GM12875 (cell line): ENCODE results near the gene DSPP.

Experiments used
- H3K4me3 ChIP-seq: one replicate; pipeline ENCODE4 v1.5.1; 2011; ENCODE audit warnings: low read depth, low read length, control low read depth
- TF ChIP-seq, protein P1 (sequence below): IDR thresholded peaks from 2 replicates; pipeline ENCODE4 v1.5.1; 2011; ENCODE audit warnings: low read depth, mild to moderate bottlenecking, control low read depth, inconsistent platforms, low read length, moderate library complexity, borderline replicate concordance; ENCODE audit not compliant: insufficient read depth

The DSPP gene

DNA sequence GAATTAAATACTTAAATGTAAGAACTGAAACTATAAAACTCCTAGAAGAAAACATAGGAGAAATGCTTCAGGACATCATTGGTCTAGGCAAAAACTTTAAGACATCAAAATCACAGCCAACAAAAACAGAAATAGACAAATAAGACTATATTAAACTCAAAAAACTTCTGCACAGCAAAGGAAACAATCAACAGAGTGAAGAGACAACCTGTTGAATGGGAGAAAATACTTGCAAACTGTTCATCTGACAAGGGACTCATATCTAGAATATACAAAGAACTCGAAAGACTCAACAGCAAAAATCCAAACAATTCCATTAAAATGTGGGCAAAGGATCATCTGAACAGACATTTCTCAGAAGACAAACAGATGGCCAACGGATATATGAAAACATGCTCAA lies 16.2 kb upstream of the DSPP start:
- H3K4me3 ChIP-seq: no peak overlapping the region
- TF ChIP-seq, protein P1, sequence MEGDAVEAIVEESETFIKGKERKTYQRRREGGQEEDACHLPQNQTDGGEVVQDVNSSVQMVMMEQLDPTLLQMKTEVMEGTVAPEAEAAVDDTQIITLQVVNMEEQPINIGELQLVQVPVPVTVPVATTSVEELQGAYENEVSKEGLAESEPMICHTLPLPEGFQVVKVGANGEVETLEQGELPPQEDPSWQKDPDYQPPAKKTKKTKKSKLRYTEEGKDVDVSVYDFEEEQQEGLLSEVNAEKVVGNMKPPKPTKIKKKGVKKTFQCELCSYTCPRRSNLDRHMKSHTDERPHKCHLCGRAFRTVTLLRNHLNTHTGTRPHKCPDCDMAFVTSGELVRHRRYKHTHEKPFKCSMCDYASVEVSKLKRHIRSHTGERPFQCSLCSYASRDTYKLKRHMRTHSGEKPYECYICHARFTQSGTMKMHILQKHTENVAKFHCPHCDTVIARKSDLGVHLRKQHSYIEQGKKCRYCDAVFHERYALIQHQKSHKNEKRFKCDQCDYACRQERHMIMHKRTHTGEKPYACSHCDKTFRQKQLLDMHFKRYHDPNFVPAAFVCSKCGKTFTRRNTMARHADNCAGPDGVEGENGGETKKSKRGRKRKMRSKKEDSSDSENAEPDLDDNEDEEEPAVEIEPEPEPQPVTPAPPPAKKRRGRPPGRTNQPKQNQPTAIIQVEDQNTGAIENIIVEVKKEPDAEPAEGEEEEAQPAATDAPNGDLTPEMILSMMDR: no peak

DNA sequence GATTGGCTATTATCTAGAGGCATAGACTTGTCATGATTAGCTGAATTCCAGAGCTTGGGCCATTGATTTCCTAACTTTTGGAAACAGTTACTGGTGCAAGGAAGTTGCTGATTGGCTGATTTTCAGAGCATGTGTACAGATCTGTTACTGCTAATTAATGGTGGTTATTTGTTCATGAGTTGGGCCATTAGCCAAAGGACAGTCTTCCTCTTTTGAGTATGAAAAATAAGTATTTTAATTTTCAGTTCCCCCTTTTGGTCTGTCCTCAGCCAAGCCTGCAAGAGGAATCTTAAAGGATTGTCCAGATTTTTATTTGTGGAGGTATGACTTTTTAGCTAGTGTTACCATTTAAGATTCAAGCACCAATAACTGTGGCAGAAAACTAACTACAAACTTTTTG lies 7.0 kb upstream of the DSPP start:
- TF ChIP-seq, protein P1: no peak
- H3K4me3 ChIP-seq: no peak overlapping the region

DNA sequence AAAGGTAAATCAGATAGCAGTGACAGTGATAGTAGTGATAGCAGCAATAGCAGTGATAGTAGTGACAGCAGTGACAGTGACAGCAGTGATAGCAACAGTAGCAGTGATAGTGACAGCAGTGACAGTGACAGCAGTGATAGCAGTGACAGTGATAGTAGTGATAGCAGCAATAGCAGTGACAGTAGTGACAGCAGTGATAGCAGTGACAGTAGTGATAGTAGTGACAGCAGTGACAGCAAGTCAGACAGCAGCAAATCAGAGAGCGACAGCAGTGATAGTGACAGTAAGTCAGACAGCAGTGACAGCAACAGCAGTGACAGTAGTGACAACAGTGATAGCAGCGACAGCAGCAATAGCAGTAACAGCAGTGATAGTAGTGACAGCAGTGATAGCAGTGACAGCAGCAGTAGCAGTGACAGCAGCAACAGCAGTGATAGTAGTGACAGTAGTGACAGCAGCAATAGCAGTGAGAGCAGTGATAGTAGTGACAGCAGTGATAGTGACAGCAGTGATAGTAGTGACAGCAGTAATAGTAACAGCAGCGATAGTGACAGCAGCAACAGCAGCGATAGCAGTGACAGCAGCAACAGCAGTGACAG lies 6.1 kb downstream of the DSPP start:
- no peak overlapping the region for H3K4me3 ChIP-seq

DNA sequence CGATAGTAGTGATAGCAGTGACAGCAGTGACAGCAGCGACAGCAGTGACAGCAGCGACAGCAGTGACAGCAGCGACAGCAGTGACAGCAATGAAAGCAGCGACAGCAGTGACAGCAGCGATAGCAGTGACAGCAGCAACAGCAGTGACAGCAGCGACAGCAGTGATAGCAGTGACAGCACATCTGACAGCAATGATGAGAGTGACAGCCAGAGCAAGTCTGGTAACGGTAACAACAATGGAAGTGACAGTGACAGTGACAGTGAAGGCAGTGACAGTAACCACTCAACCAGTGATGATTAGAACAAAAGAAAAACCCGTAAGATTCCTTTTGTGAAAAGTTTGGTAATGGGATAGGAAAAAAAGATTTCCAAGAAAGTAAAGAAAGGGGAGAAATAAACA lies 7.9 kb downstream of the DSPP start:
- H3K4me3 ChIP-seq: no peak overlapping the region
- TF ChIP-seq, protein P1: no peak

More for the DNA sequence above, 6.1 kb downstream of the DSPP start:
- TF ChIP-seq, protein P1: no peak

DNA sequence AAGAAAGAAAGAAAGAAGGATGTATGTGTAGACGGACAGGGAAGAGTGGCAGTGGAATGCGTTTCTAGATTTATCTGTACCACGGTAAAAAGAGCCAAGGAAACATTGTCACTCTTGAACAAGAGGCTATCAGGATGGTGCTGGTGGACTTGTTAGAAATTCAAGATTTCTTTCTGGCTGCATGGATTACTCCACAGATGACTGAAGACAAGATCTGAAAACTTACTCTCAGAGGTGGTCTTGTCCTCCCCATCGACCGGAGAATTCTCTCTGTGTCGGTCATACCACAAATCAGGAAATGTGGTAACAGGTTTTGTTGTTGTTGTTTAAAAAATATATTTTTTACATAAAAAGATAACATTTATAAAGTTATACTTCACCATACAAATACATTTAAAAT lies 11.8 kb downstream of the DSPP start:
- no peak overlapping the region for H3K4me3 ChIP-seq
- TF ChIP-seq, protein P1: no peak

DNA sequence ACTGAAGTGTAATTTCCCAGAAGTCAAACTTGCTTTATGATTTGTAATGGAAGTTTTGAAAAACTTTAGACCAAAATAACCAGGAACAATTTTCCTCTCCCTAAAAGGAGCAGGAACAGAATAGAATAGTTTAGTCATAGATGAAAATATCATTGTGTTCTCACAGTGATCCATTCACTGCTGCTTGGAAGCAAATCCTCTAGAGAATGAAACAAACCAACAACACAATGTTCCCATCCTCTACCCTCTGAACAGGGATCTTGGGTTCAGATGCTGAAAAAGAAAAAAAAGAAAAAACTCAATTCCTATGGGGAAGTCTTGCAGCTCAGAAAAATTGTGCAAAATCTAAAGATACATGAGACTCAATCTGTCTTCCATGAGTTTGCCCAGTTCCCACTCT lies 12.2 kb downstream of the DSPP start:
- H3K4me3 ChIP-seq: no peak overlapping the region
- TF ChIP-seq, protein P1: no peak

DNA sequence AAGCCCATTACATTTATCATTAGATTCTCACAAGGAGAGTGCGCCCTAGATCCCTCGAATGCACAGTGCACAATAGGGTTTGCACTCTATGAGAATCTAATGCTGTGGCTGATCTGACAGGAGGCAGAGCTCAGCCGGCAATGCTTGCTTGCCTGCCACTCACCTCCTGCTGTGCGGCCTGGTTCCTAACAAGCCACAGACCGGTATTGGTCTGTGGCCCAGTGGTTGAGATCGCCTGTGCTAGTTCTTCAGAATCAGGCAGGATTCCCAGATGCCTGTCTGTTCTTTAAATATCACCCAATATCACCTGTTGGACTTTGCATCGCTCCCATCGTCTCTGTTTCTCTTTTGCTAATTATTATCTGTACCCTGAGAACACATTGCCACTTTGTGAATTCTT lies 14.0 kb downstream of the DSPP start:
- TF ChIP-seq, protein P1: no peak
- no peak overlapping the region for H3K4me3 ChIP-seq
